ENCODE measurements around the gene DNAH2. TPM values are rescaled to one million over a fixed set of nuclear protein-coding genes. Genes with fewer than 3 reads are reported as not detected.
A peak's percentile ranks its signal among the peaks of the same experiment; 100 is the strongest.

The DNAH2 gene
- total and polyA plus RNA-seq, 10 donors, result 0.02 to 1.1 (median 0.13) TPM; not detected in 1

GRCh38 chr17:7713782-7714181, 3.8 kb upstream of the DNAH2 start:
- Histone ChIP-seq H3K36me3 (no peaks in the 10 kb centered on the region), H3K4me3 (no peak overlapping the region), H3K27me3 (replicated peaks in 1 of 7) (peaks cover 5 to 89% (median 39%) of the 10 kb centered on the region in 7 donors), H3K4me1 (peaks cover 9 to 32% (median 25%) of the 10 kb centered on the region in 6 donors), H3K27ac (no peak overlapping the region), H3K9me3 (no peaks in the 10 kb centered on the region)
- no peak for DNase-seq
- no peak for TF ChIP-seq POLR2AphosphoS5 (IDR thresholded peaks at IDR 0.05)
- TF ChIP-seq POLR2A (IDR thresholded peaks at IDR 0.05), result no peak
- TF ChIP-seq CTCF (IDR thresholded peaks at IDR 0.05 in 8 of 11, conservative IDR thresholded peaks at IDR 0.05 in 3 of 11), result no peak
- intact Hi-C loops (cut with DNase I; ENCODE audit: low total_unique reads), result no loop called here
- 5 to 20% (median 19%) methylated on average over 9 of the region's 9 CpGs for WGBS, 5 donors

GRCh38 chr17:7714721-7715594, 2.6 kb upstream of the DNAH2 start:
- Histone ChIP-seq H3K27ac (no peak overlapping the region), H3K36me3 (no peaks in the 10 kb centered on the region), H3K4me3 (no peak overlapping the region), H3K9me3 (no peaks in the 10 kb centered on the region), H3K4me1 (peaks cover 9 to 31% (median 24%) of the 10 kb centered on the region in 6 donors), H3K27me3 (replicated peaks in 1 of 7) (peaks cover 5 to 93% (median 48%) of the 10 kb centered on the region in 7 donors)
- no peak for TF ChIP-seq POLR2AphosphoS5 (IDR thresholded peaks at IDR 0.05)
- TF ChIP-seq POLR2A (IDR thresholded peaks at IDR 0.05), result no peak
- no peak for TF ChIP-seq CTCF (IDR thresholded peaks at IDR 0.05 in 8 of 11, conservative IDR thresholded peaks at IDR 0.05 in 3 of 11)
- WGBS, 5 donors, result 77 to 89% (median 80%) methylated on average over 10 of the region's 10 CpGs
- DNase-seq, result no peak
- intact Hi-C loops (cut with DNase I; ENCODE audit: low total_unique reads), result no loop called here

- Histone ChIP-seq H3K27ac (peak overlapping the region in 1 of 8 donors; percentile 21), H3K36me3 (no peaks in the 10 kb centered on the region), H3K9me3 (no peaks in the 10 kb centered on the region), H3K4me1 (peaks cover 9 to 25% (median 21%) of the 10 kb centered on the region in 6 donors), H3K27me3 (replicated peaks in 1 of 7) (peaks cover 5 to 98% (median 48%) of the 10 kb centered on the region in 7 donors), H3K4me3 (peak overlapping the region in 5 of 8 donors; percentile 40 to 71 (median 45))
- TF ChIP-seq POLR2AphosphoS5 (IDR thresholded peaks at IDR 0.05) (no peak), POLR2A (IDR thresholded peaks at IDR 0.05) (no peak), CTCF (IDR thresholded peaks at IDR 0.05 in 8 of 11, conservative IDR thresholded peaks at IDR 0.05 in 3 of 11) (no peak)
- DNase-seq, result no peak
- WGBS, 5 donors, result 40 to 53% (median 47%) methylated on average over 20 of the region's 20 CpGs
- intact Hi-C loops (cut with DNase I; ENCODE audit: low total_unique reads), result no loop called here
These were observed 1.3 kb upstream of the DNAH2 start for GRCh38 chr17:7715936-7716886.
